ENCODE measurements around the gene KRTAP17-1.

GRCh38 chr17:41322903-41323895 lies 7.7 kb upstream of the KRTAP17-1 start:
- TF ChIP-seq CTCF (IDR thresholded peaks at IDR 0.05) (no peak), POLR2A (IDR thresholded peaks at IDR 0.05) (no peak)
